Tongue (tissue), 2 donors: Measurements from ENCODE around the gene FAR2. TPM values are rescaled to one million over a fixed set of nuclear protein-coding genes. Genes with fewer than 3 reads are reported as not detected.

Experiments
- DNase-seq: peaks from one replicate; pipeline ENCODE4 v3.0.0-alpha.2; 2015
- total RNA-seq: library from RNA; depleted of rRNA; stranded (reverse); fragments of >200 nt; gene quantifications from one replicate; pipeline ENCODE4 v1.2.3, GENCODE V29; 2014

FAR2 gene
- total RNA-seq, 1 donor from 2014 or later = 15.2 TPM

DNA sequence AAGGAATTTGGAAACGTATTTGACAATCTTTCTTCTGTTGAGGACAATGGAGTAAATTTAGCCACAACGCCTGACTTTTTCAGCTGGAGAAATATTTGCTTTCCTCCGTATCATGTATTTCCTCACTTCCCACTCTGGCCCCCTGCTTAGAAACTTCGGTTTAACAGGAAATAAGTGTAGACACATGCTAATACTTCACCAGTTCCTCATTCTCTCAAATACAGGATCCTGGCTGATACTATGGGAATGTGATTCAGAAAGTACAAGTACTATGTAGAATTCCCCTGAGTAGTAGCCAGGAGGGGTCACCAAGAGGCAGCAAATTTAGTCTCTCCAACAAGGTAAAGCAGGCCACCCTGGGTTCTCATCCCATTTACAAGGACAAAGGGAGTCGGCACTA, 58.0 kb downstream of the FAR2 start:
- no peak for DNase-seq

DNA sequence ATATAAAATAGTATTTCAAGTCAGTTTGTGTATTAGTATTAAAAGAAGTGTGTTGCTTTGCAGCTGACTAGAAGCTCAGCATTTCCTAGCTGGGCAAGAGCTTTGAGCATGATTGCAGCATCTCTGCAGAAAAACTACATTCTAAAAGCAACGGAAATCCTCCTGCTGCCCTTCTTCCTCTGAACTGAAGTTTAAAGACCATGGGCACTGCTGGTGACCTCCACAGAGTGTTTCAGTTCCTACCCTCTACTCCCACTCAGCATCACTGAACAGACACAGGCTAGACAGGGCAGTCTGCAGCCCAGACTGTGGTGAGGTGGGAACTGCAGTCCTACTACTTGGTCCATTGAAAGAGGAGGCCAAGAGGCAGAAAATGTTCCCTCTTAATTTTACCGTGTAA, 59.0 kb downstream of the FAR2 start:
- DNase-seq = no peak

DNA sequence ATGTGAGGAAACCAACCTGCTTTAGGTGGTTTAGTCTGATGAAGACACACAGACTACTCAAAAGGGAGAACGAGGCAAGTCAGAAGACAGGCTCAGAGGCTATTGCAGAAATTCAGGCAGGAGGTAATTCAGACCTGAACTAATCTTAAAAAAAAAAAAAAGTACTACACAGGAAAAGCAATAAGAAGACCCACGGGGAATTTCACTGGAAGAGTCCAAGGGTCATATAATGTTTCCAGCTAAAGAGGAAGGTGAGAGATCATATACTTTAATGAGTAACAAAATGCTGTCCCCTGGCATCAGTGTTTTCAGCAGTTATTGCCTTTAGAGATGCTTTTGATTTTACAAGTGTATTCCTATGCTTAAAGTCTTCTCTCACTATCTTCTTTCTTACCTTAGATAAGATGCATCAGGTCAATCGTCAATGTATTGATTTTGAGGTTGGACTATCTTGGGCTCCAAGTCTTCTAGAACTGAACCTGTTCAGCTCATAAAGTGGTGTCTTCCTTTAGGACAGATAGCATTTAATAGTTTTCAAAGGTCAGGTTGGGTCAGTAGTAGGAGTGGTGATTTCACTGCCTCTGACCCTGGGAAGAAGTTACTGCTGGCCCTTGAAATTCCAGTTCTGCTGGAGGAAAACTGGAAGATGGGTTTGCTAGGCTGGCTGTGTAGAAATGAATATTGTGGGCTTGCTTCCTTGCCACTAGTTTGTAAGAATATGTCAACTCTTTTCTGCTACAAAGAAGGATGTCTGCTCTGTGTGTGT, 60.0 kb downstream of the FAR2 start:
- DNase-seq = no peak

DNA sequence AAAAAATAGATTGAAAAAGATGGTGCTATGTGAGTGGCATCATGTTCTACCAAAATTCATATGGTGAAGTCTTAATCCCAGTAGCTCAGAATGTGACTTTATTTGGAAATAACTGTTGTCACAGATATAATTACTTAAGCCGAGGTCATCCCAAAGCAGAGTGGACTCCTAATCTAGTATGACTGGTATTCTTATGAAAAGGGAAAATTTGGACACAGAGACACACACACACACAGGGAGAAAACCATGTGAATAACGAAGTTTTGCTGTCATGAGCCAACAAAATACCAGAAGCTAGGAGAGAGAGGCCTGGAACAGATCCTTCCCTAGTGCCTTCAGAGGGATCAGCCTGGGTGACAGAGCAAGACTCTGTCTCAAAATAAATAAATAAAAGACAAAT, 62.6 kb downstream of the FAR2 start:
- peak; percentile 58 for DNase-seq

DNA sequence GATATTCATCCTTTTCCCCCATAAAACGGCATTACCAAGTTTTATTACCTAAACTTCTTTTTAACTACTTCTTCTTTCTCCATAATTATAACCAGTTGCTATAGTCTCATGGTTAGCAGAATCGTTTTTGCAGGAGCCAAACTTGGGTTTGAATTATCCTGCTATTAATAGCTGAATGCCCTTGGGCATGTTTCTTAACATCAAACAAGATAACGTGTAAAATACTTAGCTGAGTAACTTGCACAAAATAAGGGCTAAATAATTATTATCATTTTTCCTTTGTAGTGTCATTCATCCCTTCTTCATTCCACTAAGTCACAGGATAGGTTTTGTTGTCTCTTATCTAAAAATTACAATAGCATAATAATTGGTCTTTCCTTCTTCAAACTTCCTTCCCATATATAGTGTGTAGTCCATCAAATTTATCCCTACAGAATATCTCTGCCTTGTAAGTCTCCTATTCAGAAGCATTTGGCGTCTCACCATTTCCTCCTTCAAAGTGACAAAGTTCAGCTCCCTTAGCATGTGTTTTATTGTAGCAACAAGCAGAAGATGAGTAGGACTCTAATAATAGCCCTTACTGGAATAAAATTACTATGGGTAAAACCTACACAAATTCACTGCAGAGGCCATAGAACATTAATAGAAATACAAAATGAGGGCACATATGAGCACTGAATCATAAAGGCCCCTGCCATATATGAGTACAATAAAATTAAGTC, 63.8 kb downstream of the FAR2 start:
- no peak for DNase-seq

DNA sequence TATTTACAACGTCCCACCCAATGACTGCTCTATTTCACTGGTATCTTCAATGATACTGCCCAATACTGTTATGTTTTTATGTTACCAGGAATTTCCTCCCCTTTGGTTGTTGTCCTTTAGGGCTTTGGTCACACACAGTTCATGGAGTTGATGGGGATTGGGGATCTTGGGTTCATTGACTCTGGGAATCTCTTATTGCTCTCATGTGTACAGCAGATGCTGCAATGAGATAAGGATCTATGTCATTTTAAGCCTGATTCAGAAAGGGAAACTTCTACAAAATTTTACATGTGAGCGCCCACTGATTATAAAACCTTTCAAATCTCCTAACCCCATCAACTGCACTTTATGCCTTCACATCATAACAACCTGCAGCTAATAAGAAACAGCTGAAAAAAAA, 67.2 kb downstream of the FAR2 start:
- DNase-seq = no peak

DNA sequence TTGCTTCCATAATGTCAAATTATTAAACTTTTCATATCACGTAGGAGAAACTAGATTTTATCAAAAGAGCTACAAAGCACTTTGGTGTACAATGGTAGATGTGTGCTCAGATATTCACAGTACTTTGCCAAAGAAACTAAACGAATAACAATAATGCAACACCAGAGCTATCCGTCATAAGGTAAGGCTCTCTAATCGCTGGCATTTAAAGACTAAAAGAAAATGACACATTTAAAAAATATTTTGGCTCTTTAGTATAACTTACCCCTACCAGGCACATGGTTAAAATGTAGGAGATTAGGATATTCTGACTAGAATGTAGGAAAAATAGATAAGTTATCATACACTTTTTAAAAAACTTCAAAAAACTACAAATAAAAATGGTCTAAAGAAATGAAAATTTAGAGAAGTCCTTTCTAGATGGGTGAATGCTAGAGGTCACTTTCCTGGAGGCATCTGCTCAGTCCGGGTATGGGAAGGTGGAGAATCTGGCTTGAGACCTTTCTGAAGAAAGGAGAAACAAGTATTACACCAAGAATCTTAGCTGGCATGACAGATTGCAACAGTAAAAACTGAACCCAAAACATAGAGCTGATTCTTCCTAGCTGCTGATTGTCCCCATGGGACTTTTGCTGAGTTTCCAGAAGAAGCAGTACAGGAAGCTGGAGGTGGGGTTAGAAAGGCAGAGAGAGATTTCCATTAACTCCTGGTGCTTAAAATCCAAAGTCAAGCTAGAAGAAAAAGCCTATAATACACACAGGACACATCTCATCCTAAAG, 67.9 kb downstream of the FAR2 start:
- DNase-seq = peak; percentile 39

DNA sequence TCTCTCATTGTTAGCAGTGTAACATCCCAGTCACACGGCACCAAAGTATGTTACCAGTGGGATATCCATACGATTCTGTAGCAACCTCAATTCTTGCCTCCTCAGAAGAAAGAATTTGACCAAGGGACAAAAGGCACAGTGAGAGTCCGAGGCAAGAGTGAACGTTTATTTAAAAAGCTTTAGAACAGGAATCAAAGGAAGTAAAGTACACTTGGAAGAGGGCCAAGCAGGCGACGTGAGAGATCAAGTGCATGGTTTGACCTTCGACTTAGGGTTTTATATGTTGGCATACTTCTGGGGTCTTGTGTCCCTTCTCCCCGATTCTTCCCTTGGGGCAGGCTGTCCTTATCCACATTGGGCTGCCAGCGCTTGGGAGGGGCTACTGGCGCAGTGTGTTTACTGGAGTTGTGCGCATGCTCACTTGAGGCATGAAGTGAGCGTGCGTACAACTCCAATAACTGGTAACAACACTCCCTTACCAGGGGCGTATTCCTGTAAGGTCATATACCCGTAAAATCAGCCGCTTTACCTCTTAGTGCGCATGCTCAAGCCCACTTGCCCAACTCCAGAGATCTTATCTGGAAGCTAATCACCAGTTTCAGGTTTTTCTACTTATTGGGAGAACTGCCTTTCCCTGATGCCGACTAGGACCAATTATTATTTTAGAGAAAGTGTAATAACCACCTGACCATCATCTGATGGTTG, 71.7 kb downstream of the FAR2 start:
- DNase-seq = no peak

DNA sequence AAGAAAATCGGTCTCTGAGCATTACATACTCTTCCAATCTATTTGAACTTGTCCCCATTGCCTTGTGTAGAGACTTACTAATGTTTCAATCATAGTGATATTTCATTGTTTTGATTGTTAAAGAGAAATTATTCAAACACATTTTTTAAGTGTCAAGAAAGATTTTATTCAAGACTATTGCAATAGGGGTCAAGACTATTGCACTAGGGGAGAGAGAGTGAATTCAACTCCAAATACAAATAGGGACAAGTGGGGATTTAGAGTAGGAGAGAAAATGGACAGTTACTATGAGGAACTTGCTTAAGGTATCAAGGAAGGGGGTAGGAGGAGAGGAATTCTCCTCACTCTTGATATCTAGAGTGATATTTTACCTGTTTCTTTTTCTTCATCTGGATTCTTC, 73.1 kb downstream of the FAR2 start:
- DNase-seq = no peak

DNA sequence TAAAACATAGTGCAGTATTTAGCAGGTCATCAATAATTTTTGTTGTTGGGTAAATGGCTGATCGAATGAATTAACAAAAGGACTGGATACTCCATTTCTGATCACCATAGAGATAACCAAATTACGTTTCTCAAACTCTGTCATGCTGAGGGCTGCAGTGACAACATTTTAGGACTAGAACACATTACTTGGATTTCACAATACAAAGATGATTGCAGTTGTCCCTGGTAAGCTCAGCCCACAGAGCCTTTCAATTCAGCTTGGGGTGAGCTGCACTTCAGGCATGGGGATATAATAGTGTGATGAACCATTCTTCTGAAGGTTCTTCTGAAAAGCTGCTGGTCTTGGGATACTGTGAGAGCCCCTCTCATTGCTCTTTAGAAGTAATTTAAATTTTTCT, 74.3 kb downstream of the FAR2 start:
- no peak for DNase-seq

DNA sequence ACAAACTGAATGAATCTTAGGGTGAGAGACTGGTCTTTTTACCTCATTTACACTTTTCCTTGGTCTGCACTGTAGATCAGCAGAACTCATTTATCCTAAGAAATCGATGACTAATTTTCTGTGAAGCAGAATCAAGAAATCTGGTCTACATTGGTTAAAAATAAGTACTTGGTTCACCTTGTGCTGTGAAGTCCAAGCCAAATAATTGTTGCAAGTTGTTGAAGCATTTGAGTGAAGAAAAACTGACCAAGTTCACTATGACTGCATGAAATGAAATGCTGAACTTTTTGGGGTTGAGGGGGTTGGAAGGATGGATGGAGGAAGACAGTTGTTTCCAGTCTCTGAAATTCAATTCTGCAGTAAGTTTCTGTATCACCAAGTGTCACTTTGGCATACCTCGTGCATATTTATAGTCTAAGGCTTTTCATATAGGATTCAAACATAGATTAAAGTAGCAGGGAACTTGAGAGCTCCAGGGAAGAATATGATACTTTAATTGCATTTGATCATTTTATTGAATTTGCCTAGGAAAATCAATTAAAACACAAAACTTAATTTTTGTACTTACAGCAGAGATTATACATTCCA, 75.0 kb downstream of the FAR2 start:
- no peak for DNase-seq

DNA sequence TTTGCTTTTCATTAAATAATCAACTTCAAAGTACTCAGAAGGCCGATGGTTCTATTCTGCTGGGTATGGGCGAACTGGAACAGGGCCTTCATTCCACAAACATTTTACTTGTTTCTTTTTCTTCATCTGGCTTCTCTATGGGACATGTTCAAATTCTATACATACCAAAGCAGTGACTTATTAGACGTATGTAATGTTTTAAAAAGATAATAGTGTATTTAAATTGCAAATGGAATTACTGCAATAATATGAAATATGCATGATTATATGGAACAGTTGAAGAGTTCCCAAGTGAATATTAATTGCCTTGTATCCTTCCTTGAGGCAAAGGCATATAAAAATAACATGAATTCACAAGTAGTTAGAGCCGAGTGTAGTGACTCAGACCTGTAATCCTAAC, 75.5 kb downstream of the FAR2 start:
- DNase-seq = no peak

DNA sequence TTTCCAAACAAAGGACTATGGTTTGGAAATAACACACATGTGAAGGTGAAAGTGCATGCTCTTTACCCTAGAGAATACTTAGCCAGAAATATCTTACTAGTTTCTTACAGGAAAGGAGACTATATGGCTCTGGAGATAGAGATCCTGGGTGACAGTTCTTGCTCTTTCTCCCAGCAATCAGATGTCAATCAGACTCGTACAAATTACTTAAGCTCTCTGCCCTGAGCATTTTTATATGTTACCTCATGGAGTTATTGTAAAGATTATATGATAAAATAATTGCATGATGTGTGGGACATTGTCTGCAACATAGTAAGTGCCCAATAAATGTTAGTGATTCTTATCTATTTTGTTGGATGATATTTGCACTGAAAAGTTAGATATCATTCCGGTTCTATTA, 76.8 kb downstream of the FAR2 start:
- DNase-seq = no peak

DNA sequence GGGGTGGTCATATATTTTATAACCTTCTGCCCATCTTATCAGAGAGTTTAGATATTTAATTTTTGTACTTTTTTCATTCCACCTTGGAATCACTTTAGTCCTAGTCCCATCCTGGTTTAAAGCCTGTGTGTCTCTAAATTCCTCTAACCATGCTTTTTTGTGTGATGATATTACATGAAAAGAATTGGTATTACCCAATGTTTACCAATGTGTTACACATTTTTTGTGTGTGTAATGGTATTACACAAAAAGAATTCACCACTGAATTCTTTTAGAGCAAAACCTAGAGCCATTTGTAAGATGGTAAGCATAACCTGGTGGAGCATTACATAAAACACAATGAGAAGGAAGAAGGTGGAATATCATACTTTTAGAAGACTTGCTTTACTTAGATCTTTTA, 77.5 kb downstream of the FAR2 start:
- no peak for DNase-seq

DNA sequence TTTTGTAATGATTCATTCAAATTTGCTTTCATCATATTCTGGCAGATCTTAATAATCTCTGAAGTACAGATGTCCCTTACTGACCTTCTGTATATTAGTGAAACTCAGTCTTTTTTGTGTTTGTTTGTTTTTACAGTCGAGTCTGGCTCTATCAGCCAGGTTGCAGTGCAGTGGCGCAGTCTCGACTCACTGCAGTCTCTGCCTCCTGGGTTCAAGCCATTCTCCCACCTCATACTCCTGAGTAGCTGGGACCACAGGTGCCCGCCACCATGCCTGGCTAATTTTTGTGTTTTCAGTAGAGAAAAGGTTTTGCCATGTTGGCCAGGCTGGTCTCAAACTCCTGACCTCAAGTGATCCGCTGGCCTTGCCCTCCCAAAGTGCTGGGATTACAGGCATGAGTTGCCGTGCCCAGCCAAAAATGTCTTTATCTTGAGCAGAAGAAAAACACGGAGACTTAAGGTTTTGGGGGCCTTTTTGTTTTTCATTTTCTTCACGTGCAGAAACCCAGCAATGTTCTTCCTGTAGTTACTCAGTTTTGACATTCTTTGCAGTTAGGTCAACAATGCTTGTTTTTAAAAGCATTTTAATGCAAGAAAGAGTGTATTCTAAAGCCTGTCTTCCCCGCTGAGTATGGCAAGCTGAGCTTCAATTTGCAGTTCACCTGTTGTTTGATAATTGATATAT, 79.5 kb downstream of the FAR2 start:
- no peak for DNase-seq

DNA sequence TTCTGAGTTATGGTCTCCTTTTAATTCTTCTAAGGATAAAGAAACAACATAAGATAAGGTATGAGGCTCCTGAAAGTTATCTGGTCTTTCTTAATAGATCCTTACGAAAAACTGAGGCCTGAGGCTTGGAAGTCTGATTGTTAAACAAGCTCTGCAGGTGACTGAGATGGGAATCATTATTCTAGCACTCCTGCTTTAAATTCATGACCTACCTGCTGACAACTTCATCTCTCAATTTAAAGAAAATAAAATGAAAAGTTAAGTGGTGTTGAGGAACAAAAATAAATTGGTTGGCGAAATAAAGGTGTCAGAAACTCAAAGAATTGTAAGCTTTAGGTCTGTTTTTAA, 80.1 kb downstream of the FAR2 start:
- no peak for DNase-seq

DNA sequence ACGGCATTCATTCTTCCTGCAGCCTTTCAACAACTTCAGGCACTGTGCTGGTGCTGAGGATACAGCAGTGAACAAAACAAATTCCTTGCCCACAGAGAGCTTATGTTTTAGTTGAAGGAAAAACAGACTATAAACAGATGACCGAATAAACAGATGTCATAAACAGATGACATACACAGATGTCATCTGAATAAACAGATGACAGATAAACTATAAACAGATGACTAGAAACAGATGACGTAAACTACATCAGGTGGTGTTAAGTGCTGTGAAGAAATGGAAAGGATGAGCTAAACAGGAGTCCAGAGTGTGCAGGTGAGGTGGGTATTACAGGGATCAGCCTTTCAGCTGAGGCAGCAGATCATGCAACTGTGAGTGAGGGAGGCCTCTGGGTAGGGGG, 80.9 kb downstream of the FAR2 start:
- no peak for DNase-seq

DNA sequence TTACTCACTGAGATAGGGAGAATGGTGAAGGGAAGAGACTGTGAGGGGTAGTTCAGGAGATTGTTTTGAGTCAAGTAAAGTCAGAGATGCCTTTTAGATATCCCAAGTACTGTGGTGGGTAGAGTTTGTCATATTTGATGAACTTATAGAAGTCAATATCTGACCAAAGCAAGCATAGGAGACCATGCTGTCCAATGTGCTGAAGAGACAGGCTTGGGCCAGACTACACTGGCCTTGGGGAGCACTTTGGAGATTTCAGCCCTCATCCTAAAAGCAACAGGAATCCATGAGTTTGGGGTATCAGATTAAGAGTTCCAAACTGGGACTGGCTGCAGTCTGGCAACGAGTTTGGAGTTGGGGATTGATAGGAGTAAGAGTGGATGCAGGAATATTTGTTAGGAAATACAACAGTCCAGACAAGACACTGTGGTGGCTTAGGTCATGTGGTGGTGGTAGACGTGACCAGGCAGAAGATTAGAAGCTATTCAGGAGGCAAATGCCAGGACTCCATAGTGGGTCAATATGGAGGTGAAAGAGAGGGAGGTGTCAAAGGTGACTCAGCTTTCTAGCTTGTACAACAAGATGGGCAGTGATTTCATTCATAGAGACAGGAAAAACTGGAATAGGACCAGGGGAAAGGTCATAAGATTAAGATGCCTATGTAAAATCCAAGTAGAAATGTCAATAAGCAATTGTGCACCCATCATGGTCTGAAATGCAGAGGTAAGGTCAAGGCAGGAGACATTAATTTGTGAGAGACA, 81.9 kb downstream of the FAR2 start:
- DNase-seq = no peak

DNA sequence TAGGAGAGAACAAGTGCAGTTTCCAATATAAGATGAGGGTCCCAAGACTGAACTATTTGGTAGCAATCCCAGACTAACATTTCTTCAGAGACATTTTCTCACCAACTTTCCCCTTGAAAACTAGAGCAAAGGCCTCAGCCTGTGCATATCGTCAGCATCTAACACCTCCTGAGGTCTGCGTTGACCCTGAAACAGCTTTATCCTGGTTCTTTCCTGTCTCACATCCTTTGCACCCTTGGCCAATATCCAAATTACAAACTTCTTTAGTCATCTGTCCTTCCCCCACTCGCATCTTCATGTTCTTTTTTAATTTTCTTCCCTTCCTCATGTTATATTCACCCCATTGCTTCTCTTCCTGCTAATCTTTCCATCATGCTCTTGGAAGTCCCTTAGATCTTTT, 83.0 kb downstream of the FAR2 start:
- no peak for DNase-seq

DNA sequence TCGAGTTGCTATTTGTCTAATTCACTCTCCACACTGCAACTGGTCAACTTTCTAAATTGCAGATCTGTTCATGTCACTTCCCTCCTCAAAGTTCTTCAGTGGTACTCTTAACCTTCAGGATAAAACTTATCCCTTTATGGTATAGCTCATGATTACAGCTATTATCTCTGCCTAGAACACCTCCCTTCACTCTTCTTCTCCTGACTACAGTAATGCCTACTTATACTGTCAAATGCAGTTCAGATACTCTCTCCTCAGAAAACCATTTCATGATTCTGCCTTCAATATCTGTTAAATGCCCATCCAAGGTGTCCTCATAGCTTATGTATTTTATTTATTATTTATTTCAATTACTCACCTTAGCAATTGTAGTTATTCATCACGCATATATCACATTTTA, 85.5 kb downstream of the FAR2 start:
- no peak for DNase-seq
